Transverse colon (tissue), 4 donors: Measurements from ENCODE around the gene LSR. TPM values are rescaled to one million over a fixed set of nuclear protein-coding genes. Genes with fewer than 3 reads are reported as not detected.

Experiments
- DNase-seq: peaks from one replicate; pipeline ENCODE4 v3.0.0-alpha.2; 2019
- H3K27ac ChIP-seq, 4 donors: fragments of 200-600 bp; sonication (generic); 2 replicates each; pipeline ENCODE4 v1.5.1; 2016 to 2018; ENCODE audit warnings: inconsistent platforms in 4 of 4
- H3K27me3 ChIP-seq: fragments of 200-600 bp; sonication (generic); 2 replicates; pipeline ENCODE4 v1.5.1; 2017; ENCODE audit warnings: inconsistent platforms
- H3K36me3 ChIP-seq, 4 donors: fragments of 200-600 bp; sonication (generic); 2 replicates each; pipeline ENCODE4 v1.5.1; 2017 to 2019; ENCODE audit warnings: inconsistent platforms in 4 of 4
- H3K4me1 ChIP-seq, 4 donors: fragments of 200-600 bp; sonication (generic); 2 replicates each; pipeline ENCODE4 v1.5.1; 2017 to 2020; ENCODE audit warnings: inconsistent platforms in 4 of 4
- H3K4me3 ChIP-seq, 4 donors: fragments of 200-600 bp; sonication (generic); 1 replicate in 1 of 4; 2 replicates in 3 of 4; pipeline versions ENCODE4 v1.5.1 to v1.6.1; 2017 to 2019; ENCODE audit warnings: inconsistent platforms in 4 of 4
- H3K9me3 ChIP-seq, 2 donors: fragments of 200-600 bp; sonication (generic); 2 replicates each; pipeline ENCODE4 v1.5.1; 2017 to 2019; ENCODE audit warnings: inconsistent platforms in 2 of 2
- EP300 ChIP-seq: sonication (generic); formaldehyde crosslinking; IDR thresholded peaks from one replicate; pipeline ENCODE4 v1.6.1; 2017; ENCODE audit warnings: antibody characterized with exemption, low read depth
- POLR2A ChIP-seq: fragments of 450-650 bp; IDR thresholded peaks from one replicate; pipeline ENCODE4 v1.6.1; 2016; ENCODE audit warnings: antibody characterized with exemption, mild to moderate bottlenecking, moderate library complexity
- POLR2AphosphoS5 ChIP-seq, 3 donors: sonication (generic); formaldehyde crosslinking; IDR thresholded peaks; one replicate each; pipeline ENCODE4 v1.6.1; 2016; ENCODE audit warnings: antibody characterized with exemption in 3 of 3
- WGBS, 2 donors: methylation state at CpG; one replicate each; pipeline ENCODE4 v1.1.5; 2018; ENCODE audit warnings: low coverage in 1 of 2; 5-methylcytosine and 5-hydroxymethylcytosine counted together
- in situ Hi-C, 4 donors: fragments of 200-750 bp; cut with MboI; loops; one replicate each; pipeline versions ENCODE4 v1.15.0 to v1.15.1; 2017; ENCODE audit warnings: low sequenced_read_pairs in 3 of 4, low pct_ligation_motif_present in 1 of 4, low pct_unique_long_range_greater_than_20kb in 1 of 4
- intact Hi-C: fragments of 100-400 bp; cut with DNase I; formaldehyde crosslinking; loops from one replicate; pipeline ENCODE4 v1.15.1; 2023; ENCODE audit warnings: low total_unique reads
- total RNA-seq, 4 donors: library from RNA; depleted of rRNA; stranded (reverse); fragments of >200 nt; gene quantifications; one replicate each; pipeline ENCODE4 v1.1.0, GENCODE V29; 2016
- TF ChIP-seq, protein P1 (sequence below), 5 experiments: fragments of 200-600 bp in 3 of 5; fragments of 450-650 bp in 2 of 5; sonication (generic) in 3 of 5; IDR thresholded peaks; 1 replicate in 2 of 5; 2 replicates in 3 of 5; pipeline ENCODE4 v1.5.1; 2016 to 2017; ENCODE audit warnings: antibody characterized with exemption in 5 of 5, inconsistent platforms in 3 of 5, mild to moderate bottlenecking in 2 of 5, moderate library complexity in 1 of 5

Gene LSR
- total RNA-seq, 4 donors from 2014 or later = 124 to 484 (median 330) TPM

- no peaks in the 10 kb centered on the region for H3K9me3 ChIP-seq
- peak; percentile 8 for DNase-seq
- H3K4me1 ChIP-seq = peaks cover 0 to 34% (median 14%) of the 10 kb centered on the region in 4 donors
- intact Hi-C loops (no loop called here), in situ Hi-C loops (no loop called here)
- no peaks in the 10 kb centered on the region for H3K36me3 ChIP-seq
- no peak overlapping the region for H3K4me3 ChIP-seq
- 64% methylated on average over 6 of the region's 6 CpGs; no CpG with 5 or more reads in 1 of the 2 donors for WGBS, 2 donors
- H3K27me3 ChIP-seq = no peaks in the 10 kb centered on the region
- TF ChIP-seq POLR2AphosphoS5 (IDR thresholded peaks at IDR 0.05) (no peak), EP300 (no peak), POLR2A (no peak)
- TF ChIP-seq, protein P1, sequence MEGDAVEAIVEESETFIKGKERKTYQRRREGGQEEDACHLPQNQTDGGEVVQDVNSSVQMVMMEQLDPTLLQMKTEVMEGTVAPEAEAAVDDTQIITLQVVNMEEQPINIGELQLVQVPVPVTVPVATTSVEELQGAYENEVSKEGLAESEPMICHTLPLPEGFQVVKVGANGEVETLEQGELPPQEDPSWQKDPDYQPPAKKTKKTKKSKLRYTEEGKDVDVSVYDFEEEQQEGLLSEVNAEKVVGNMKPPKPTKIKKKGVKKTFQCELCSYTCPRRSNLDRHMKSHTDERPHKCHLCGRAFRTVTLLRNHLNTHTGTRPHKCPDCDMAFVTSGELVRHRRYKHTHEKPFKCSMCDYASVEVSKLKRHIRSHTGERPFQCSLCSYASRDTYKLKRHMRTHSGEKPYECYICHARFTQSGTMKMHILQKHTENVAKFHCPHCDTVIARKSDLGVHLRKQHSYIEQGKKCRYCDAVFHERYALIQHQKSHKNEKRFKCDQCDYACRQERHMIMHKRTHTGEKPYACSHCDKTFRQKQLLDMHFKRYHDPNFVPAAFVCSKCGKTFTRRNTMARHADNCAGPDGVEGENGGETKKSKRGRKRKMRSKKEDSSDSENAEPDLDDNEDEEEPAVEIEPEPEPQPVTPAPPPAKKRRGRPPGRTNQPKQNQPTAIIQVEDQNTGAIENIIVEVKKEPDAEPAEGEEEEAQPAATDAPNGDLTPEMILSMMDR (IDR thresholded peaks at IDR 0.05) = no peak
- H3K27ac ChIP-seq = no peak overlapping the region
These were observed 16.5 kb downstream of the LSR start for GRCh38 chr19:35265126-35265899.

- in situ Hi-C loops (no loop called here), intact Hi-C loops (no loop called here)
- 86% methylated on average over 9 of the region's 10 CpGs; no CpG with 5 or more reads in 1 of the 2 donors for WGBS, 2 donors
- TF ChIP-seq POLR2A (no peak), POLR2AphosphoS5 (IDR thresholded peaks at IDR 0.05) (no peak), EP300 (no peak)
- TF ChIP-seq, protein P1 (IDR thresholded peaks at IDR 0.05) = no peak
- no peak overlapping the region for H3K27ac ChIP-seq
- peaks cover 0 to 6% (median 1%) of the 10 kb centered on the region in 4 donors for H3K36me3 ChIP-seq
- DNase-seq = peak; percentile 8
- H3K4me1 ChIP-seq = peaks cover 0 to 36% (median 14%) of the 10 kb centered on the region in 4 donors
- no peaks in the 10 kb centered on the region for H3K9me3 ChIP-seq
- H3K4me3 ChIP-seq = no peak overlapping the region
- H3K27me3 ChIP-seq = no peaks in the 10 kb centered on the region
These were observed 17.2 kb downstream of the LSR start for GRCh38 chr19:35265900-35266519.

DNA sequence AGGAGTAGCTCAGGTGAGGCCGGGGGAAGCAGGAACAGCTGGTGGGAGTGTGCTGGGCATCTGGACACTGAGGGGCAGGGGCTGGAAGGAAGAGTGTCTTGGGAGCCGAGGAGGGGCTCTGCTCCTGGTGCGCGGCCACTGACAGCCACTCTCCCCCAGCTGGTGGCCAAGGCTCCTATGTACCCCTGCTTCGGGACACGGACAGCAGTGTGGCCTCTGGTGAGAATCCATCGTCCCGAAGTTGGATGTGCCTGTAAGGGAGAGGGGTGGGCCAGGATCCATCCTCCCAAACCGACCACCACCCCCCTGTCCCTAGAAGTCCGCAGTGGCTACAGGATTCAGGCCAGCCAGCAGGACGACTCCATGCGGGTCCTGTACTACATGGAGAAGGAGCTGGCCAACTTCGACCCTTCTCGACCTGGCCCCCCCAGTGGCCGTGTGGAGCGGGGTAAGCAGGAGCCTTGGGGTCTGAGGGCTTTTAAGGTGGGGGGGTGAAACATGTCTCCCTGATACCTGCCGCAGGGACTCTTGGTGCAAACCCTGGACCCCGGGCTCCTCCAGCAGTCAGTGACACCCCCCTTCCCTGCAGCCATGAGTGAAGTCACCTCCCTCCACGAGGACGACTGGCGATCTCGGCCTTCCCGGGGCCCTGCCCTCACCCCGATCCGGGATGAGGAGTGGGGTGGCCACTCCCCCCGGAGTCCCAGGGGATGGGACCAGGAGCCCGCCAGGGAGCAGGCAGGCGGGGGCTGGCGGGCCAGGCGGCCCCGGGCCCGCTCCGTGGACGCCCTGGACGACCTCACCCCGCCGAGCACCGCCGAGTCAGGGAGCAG is 17.9 kb downstream of the LSR start:
- peak; percentile 29 for DNase-seq
- Histone ChIP-seq H3K27me3 (no peaks in the 10 kb centered on the region), H3K4me3 (peak overlapping the region; percentile 42 to 85 (median 71)), H3K4me1 (peaks cover 0 to 36% (median 14%) of the 10 kb centered on the region in 4 donors), H3K27ac (peak overlapping the region; percentile 95 to 99 (median 98)), H3K36me3 (peaks cover 0 to 14% (median 5%) of the 10 kb centered on the region in 4 donors), H3K9me3 (no peaks in the 10 kb centered on the region)
- 74% methylated on average over 18 of the region's 39 CpGs; no CpG with 5 or more reads in 1 of the 2 donors for WGBS, 2 donors
- in situ Hi-C loops (no loop called here), intact Hi-C loops (no loop called here)
- TF ChIP-seq EP300 = no peak
- TF ChIP-seq, protein P1 (IDR thresholded peaks at IDR 0.05) = no peak
- no peak for TF ChIP-seq POLR2AphosphoS5 (IDR thresholded peaks at IDR 0.05)
- TF ChIP-seq POLR2A = no peak
